HL-60 (cell line): ENCODE data around the gene KLF15.

Experiments
- DNase-seq, 2 experiments: peaks; one replicate each; pipeline ENCODE4 v3.0.0-alpha.2; 2010 to 2020; ENCODE audit warnings: low read depth in 1 of 2, low spot score in 1 of 2
- H3K27ac ChIP-seq: fragments of 250-450 bp; sonication (Bioruptor Pico); replicated peaks from 2 replicates; pipeline ENCODE4 v1.5.1; 2020; ENCODE audit warnings: mild to moderate bottlenecking, moderate library complexity
- H3K27me3 ChIP-seq: fragments of 250-450 bp; sonication (Bioruptor Pico); 2 replicates; pipeline ENCODE4 v1.5.1; 2021; ENCODE audit warnings: mild to moderate bottlenecking, moderate library complexity; ENCODE audit not compliant: insufficient read depth, poor library complexity, severe bottlenecking
- H3K4me3 ChIP-seq: replicated peaks from 2 replicates; pipeline ENCODE4 v1.5.1; 2011; ENCODE audit warnings: mild to moderate bottlenecking, control low read depth, low read length; ENCODE audit not compliant: insufficient read depth
- GABPA ChIP-seq: IDR thresholded peaks from 2 replicates; pipeline ENCODE4 v1.6.1; 2012; ENCODE audit warnings: low read depth
- POLR2AphosphoS5 ChIP-seq: IDR thresholded peaks from 2 replicates; pipeline ENCODE4 v1.6.1; 2012; ENCODE audit warnings: low read depth
- REST ChIP-seq: IDR thresholded peaks from 2 replicates; pipeline ENCODE4 v1.6.1; 2012; ENCODE audit warnings: low read depth; ENCODE audit not compliant: insufficient replicate concordance
- SPI1 ChIP-seq: IDR thresholded peaks from 2 replicates; pipeline ENCODE4 v1.6.1; 2012; ENCODE audit warnings: low read depth, mild to moderate bottlenecking, borderline replicate concordance
- TF ChIP-seq, protein P1 (sequence below): IDR thresholded peaks from one replicate; pipeline ENCODE4 v1.5.1; 2011; ENCODE audit warnings: low read length, control low read depth, inconsistent platforms; ENCODE audit not compliant: insufficient read depth

The KLF15 gene

DNA sequence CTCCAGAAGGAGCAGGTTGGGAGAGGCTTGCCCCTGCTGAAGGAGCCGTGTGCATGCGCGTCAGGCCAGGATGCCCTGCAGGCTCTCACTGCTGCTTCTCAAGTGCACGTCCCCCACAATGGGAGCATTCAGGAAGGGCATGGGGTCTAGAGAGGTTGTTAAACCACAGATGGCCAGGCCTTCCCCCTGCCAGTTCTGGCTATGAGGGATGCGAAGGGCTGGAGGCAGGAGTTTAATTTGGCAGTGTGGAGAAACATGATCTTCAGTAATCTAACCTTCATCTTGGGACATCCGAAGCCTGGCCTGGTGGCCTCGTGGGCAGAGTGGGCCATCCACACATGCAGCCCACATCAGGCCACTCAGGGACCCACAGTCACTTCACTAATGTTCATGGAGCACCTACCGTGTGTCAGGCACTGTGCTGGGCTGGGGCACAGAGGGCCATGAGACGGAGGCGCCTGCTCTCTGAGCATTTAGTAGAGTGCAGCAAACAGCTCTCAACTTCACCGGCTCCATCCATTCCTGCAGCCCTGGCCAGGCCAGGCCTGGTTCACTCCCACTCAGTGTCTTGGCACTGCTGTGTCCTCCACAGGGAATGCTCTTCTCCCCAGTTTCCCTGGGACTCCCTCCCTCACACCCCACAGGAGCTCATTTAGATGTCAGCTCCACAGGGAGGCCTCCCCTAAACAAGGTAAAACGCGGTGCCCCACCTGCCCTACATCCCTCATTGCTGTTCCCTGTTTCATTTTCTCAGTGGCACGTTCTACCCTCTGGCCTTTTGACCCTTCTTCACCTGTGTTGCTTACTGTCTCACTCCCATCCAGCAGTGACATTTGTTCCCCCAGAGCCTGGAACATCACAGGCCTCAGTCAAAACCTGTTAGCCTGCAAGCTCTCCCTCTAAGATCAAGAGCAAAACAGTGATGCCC lies 41.5 kb upstream of the KLF15 start:
- Histone ChIP-seq H3K27ac (no peak overlapping the region), H3K27me3 (peaks cover 3% of the 10 kb centered on the region), H3K4me3 (no peak overlapping the region)
- no peak for DNase-seq
- TF ChIP-seq POLR2AphosphoS5 = no peak
- no peak for TF ChIP-seq REST
- no peak for TF ChIP-seq GABPA
- no peak for TF ChIP-seq SPI1
- TF ChIP-seq, protein P1, sequence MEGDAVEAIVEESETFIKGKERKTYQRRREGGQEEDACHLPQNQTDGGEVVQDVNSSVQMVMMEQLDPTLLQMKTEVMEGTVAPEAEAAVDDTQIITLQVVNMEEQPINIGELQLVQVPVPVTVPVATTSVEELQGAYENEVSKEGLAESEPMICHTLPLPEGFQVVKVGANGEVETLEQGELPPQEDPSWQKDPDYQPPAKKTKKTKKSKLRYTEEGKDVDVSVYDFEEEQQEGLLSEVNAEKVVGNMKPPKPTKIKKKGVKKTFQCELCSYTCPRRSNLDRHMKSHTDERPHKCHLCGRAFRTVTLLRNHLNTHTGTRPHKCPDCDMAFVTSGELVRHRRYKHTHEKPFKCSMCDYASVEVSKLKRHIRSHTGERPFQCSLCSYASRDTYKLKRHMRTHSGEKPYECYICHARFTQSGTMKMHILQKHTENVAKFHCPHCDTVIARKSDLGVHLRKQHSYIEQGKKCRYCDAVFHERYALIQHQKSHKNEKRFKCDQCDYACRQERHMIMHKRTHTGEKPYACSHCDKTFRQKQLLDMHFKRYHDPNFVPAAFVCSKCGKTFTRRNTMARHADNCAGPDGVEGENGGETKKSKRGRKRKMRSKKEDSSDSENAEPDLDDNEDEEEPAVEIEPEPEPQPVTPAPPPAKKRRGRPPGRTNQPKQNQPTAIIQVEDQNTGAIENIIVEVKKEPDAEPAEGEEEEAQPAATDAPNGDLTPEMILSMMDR = no peak

DNA sequence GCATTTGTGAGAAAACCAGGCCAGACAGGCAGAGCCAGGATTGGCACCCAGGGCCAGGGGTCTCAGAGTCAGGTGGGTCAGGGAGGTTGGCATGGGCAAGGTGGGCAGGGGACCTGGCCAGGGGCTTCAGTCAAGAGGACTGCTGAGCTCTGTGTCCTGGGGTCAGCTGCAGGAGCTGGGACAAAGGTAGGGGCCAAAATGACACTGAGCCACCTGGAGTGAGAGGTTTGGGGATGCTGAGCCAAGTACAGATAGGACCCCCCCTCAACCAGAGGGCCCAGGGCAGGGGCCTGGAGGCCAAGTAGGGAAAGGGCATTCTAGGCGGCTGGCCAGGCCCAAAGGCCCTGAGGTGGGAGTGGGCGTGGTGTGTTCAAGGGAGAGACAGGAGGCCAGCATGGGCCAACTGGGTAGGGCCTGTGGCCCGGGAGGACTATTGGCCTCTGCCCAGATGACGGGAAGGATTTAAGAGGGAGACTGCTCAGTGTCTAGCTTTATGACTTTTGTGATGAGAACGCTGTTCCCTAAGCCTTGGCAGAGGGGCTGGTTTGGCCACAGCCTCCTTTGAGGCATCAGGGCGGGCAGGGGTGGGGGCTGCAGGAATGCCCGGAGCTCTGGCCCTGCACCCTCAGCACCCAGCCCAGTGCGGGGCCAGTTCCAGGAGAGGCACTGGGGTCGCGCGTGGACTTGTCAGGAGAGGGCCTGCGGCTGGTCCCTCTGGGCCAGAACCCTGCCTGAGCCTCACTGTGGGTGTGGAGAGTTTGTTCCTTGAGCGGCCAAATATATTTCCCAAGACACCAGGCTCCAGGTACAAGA lies 40.6 kb upstream of the KLF15 start:
- no peak overlapping the region for H3K27ac ChIP-seq
- DNase-seq = no peak
- H3K4me3 ChIP-seq = no peak overlapping the region
- no peak for TF ChIP-seq POLR2AphosphoS5
- TF ChIP-seq, protein P1 = no peak
- no peak for TF ChIP-seq REST
- no peak for TF ChIP-seq GABPA
- no peak for TF ChIP-seq SPI1
- H3K27me3 ChIP-seq = peaks cover 10% of the 10 kb centered on the region

- peaks cover 13% of the 10 kb centered on the region for H3K27me3 ChIP-seq
- no peak for TF ChIP-seq REST
- no peak for TF ChIP-seq POLR2AphosphoS5
- TF ChIP-seq SPI1 = no peak
- TF ChIP-seq GABPA = no peak
- TF ChIP-seq, protein P1 = no peak
Observed at GRCh38 chr3:126396536-126396935, 39.3 kb upstream of the KLF15 start.

More at GRCh38 chr3:126396536-126396935, 39.3 kb upstream of the KLF15 start:
- Histone ChIP-seq H3K4me3 (no peak overlapping the region), H3K27ac (no peak overlapping the region)
- no peak for DNase-seq
